Measurements from ENCODE around the gene CDK17. TPM values are rescaled to one million over a fixed set of nuclear protein-coding genes. Genes with fewer than 3 reads are reported as not detected.

The CDK17 gene
- total and polyA plus RNA-seq, 2 of the 8 experiments (the other 6 are each of a cell fraction or from before 2014, with no cell fraction given): 5.8 to 20.0 TPM

GRCh38 chr12:96392397-96392796 is 7.8 kb downstream of the CDK17 start:
- H3K56ac ChIP-seq (replicated peaks; ENCODE audit: insufficient read length, low read depth, low read length): no peak overlapping the region
- H3K23ac ChIP-seq (ENCODE audit: insufficient read length): no peak overlapping the region
- H4K20me1 ChIP-seq (replicated peaks in 1 of 2; ENCODE audit: control insufficient read depth in 1 of 2, insufficient read depth in 2 of 2, low read length in 2 of 2): peaks cover 4 to 5% of the 10 kb centered on the region in 2 experiments
- ChIA-PET POLR2A (ENCODE audit: partially characterized antibody) (no interaction called here), CTCF (ENCODE audit: partially characterized antibody) (no interaction called here)
- TF ChIP-seq KDM1A (IDR thresholded peaks at IDR 0.05; ENCODE audit: borderline replicate concordance, low read length) (no peak), BCL11A (IDR thresholded peaks at IDR 0.05; ENCODE audit: low read depth in 2 of 2, low read length in 2 of 2) (no peak), SIRT6 (IDR thresholded peaks at IDR 0.05; ENCODE audit: low read length) (no peak), SIN3A (conservative IDR thresholded peaks at IDR 0.05 in 1 of 2, IDR thresholded peaks at IDR 0.05 in 1 of 2; ENCODE audit: low read depth in 1 of 2, low read length in 2 of 2) (no peak), BACH1 (IDR thresholded peaks at IDR 0.05; ENCODE audit: low read length) (no peak), MAX (IDR thresholded peaks at IDR 0.05) (no peak), USF2 (IDR thresholded peaks at IDR 0.05; ENCODE audit: low read length) (no peak), SUZ12 (IDR thresholded peaks at IDR 0.05; ENCODE audit: low read length) (no peak), MAFK (IDR thresholded peaks at IDR 0.05; ENCODE audit: low read depth, low read length) (no peak), TAF7 (optimal IDR thresholded peaks at IDR 0.05; ENCODE audit: borderline replicate concordance, low read depth, low read length) (no peak), JUND (IDR thresholded peaks at IDR 0.05; ENCODE audit: low read length) (no peak)
- 87% methylated on average over 5 of the region's 5 CpGs; no CpG with 5 or more reads in 1 of the 2 experiments for WGBS, 2 experiments (ENCODE audit: extremely low coverage in 1 of 2, insufficient coverage in 1 of 2, insufficient read length in 1 of 2, insufficient replicate concordance in 2 of 2, low coverage in 1 of 2, low lambda C conversion rate in 2 of 2, missing lambda C conversion rate in 1 of 2)
- no peak overlapping the region for H2BK12ac ChIP-seq (ENCODE audit: low read depth, low read length)
- H2BK20ac ChIP-seq (ENCODE audit: low read length): no peak overlapping the region
- no peak overlapping the region for H4K5ac ChIP-seq (ENCODE audit: insufficient read length, low read depth, low read length)
- H3K4me3 ChIP-seq (ENCODE audit: extremely low read depth in 1 of 4, insufficient read depth in 2 of 4, low read depth in 3 of 4, low read length in 4 of 4): no peak overlapping the region
- peaks cover 0 to 78% of the 10 kb centered on the region in 2 experiments; a peak in 3 of 4 replicates for H3K79me2 ChIP-seq (ENCODE audit: control insufficient read depth in 1 of 2, insufficient read depth in 2 of 2, low read length in 2 of 2)
- no peaks in the 10 kb centered on the region for H3K36me3 ChIP-seq (ENCODE audit: control insufficient read depth in 2 of 4, insufficient read depth in 4 of 4, low read length in 3 of 4)
- no peaks in the 10 kb centered on the region for H3K27me3 ChIP-seq (replicated peaks in 1 of 4; ENCODE audit: control insufficient read depth in 3 of 4, extremely low read depth in 1 of 4, insufficient read depth in 3 of 4, low read length in 3 of 4)
- H3K18ac ChIP-seq (ENCODE audit: extremely low read depth, low read length): no peak overlapping the region
- H3K4me2 ChIP-seq (ENCODE audit: insufficient read depth in 1 of 2, low read depth in 2 of 2, low read length in 2 of 2): no peak overlapping the region
- H3K23me2 ChIP-seq (ENCODE audit: low read depth, low read length): no peaks in the 10 kb centered on the region
- H3K4me1 ChIP-seq (replicated peaks in 1 of 4; ENCODE audit: control insufficient read depth in 3 of 4, insufficient read depth in 4 of 4, low read length in 3 of 4): peaks cover 0 to 8% (median 3%) of the 10 kb centered on the region in 4 experiments; a peak in 2 of 7 replicates
- no peak overlapping the region for H2BK5ac ChIP-seq (ENCODE audit: low read depth, low read length)
- H3K79me1 ChIP-seq (ENCODE audit: low read depth, low read length): no peaks in the 10 kb centered on the region
- H3K14ac ChIP-seq (ENCODE audit: insufficient read length): no peak overlapping the region
- no peak overlapping the region for H3K4ac ChIP-seq (replicated peaks; ENCODE audit: insufficient read length, low read depth, low read length)
- no peak overlapping the region for H2BK15ac ChIP-seq (ENCODE audit: low read length)
- no peak overlapping the region for H3K9ac ChIP-seq (replicated peaks in 1 of 4; ENCODE audit: extremely low read depth in 1 of 4, low read depth in 3 of 4, low read length in 3 of 4)
- no peak overlapping the region for H2AK5ac ChIP-seq (ENCODE audit: low read depth, low read length)
- no peak overlapping the region for H4K91ac ChIP-seq (replicated peaks; ENCODE audit: insufficient read length, low read length)
- H4K8ac ChIP-seq (ENCODE audit: extremely low read depth, insufficient read depth, low read length): no peak overlapping the region
- FAIRE-seq (no peak), DNase-seq (ENCODE audit: low read depth in 1 of 2, low spot score in 2 of 2) (no peak)
- H3K27ac ChIP-seq (ENCODE audit: low read depth, low read length): no peak overlapping the region
- H2AFZ ChIP-seq (ENCODE audit: low read length): no peak overlapping the region
- H3K9me3 ChIP-seq (ENCODE audit: insufficient read depth in 2 of 2, low read depth in 1 of 2, low read length in 1 of 2): no peaks in the 10 kb centered on the region
- H2BK120ac ChIP-seq (replicated peaks; ENCODE audit: low read depth, low read length): no peak overlapping the region
